NCI-H82 (cell line): ENCODE measurements around the gene ARHGAP45.
A peak's percentile ranks its signal among the peaks of the same experiment; 100 is the strongest.
"Not testable (repeated sequence)": the region's sequence is repeated elsewhere in the genome, so short reads cannot be mapped to it uniquely, and the experiment has no call there.

Experiments used
- DNase-seq: peaks from one replicate; lab custom pipeline; 2025; lab: John Stamatoyannopoulos, UW

ARHGAP45 gene

GRCh38 chr19:1116726-1117581, 50.0 kb downstream of the ARHGAP45 start:
- no peak for DNase-seq

GRCh38 chr19:1117654-1118053, 50.7 kb downstream of the ARHGAP45 start:
- no peak for DNase-seq

DNA sequence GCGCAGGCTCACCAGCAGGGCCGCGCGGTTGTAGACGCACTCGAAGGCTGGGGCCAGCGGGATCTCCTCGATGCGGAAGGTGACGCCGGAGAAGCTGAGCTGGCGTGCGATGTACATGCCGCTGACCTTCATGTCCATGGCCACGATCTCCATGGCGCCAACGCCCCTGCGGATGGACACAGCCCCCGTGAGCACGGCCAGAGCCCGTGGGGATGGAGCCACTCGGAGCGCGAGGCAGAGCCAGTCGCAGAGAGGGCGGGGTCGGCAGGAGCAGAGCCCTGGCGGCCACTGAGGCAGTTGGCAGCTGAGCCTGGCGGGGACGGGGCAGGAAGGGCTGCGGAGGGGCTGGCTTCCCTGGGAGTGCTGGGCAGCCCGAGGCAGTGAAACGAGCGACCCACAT, 52.0 kb downstream of the ARHGAP45 start:
- no peak for DNase-seq

- no peak for DNase-seq
Observed at GRCh38 chr19:1119475-1120217, 52.7 kb downstream of the ARHGAP45 start.

- DNase-seq: no peak
Observed at GRCh38 chr19:1121395-1121794, 54.4 kb downstream of the ARHGAP45 start.

DNA sequence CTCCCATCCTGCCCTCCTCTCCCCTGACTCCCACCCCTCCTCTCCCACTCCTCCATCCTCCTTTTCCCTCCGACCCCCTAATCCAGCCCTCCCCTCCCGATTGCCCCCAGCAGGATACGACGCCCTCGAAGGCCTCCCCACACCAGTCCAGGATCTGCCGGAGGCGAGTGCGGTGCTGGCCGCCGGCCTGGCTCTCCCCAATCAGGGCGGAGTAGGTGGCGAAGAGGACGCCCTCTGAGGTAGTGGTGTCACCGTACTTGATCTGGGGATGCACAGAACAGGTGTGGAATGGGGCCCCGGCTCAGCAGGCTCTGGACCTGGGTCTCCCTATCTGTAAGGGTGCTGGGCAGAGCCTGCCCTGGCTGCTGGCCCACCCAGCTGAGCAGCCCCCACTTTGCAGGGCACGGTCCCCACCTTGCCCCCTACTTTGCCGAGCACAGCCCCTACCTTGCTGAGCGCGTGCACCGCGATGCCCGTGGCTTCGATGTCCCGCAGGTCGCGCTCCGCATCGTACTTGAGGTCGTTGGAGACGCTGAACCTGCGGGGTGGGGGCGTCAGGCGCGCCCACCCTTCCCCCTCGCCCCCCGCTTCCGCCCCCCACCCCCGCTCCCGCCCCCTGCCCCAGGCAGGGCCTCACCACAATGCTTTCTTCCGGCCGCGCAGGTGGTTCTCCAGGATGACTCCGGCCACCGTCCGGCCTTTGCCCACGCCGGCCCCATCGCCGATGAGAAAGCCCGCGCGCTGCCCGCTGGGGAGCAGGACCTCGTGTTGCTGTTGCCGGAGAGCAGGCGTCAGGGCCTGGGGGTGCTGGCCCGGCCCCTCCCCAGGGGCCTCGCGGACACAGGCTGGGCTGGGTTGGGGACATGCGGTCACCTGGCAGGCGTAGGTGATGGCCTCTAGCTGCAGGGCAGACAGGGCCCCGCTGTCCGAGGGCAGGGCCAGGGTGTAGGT, 55.3 kb downstream of the ARHGAP45 start:
- DNase-seq: no peak

- DNase-seq: peak; percentile 70
Observed at GRCh38 chr19:1122972-1123363, 56.0 kb downstream of the ARHGAP45 start.

- no peak for DNase-seq
Observed at GRCh38 chr19:1123381-1123780, 56.4 kb downstream of the ARHGAP45 start.

DNA sequence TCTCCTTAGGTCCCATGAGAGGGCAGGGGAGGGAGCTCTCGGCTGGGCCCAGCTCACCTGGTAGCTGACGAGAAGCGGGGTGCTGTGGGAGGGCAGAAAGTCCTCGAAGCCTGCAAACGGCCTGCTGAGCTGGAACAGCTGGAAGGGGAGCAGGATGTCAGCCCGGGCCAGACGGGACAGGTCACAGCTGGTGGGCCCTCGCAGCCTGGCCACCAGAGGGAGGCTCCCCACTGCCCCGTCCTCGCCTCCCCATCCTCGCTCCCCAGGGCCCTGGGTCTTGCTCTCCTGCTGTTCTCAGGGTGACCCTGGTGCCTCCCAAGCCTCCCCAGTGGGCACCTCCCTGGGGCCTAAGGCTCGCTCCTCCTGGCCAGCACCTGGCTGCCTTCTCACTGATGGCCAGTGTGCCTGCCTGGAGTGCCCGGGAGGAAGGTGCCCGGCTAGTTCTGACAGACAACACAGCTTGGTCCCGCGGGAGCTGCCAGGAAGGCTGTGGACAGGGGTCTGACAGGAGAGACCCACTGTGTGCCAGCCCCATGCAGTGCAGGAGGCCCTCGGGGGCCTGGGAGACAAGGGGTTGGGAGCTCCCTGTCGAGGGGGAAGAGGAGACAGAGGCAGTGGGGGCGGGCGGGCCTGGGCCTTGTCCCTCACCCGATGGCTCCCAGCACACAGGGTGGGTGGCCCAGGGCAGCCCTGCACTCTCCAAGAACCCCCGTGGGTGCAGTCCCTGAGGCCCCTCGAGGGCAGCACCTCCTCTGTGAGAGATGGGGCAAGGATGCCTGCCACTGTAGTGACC, 57.1 kb downstream of the ARHGAP45 start:
- DNase-seq: no peak

DNA sequence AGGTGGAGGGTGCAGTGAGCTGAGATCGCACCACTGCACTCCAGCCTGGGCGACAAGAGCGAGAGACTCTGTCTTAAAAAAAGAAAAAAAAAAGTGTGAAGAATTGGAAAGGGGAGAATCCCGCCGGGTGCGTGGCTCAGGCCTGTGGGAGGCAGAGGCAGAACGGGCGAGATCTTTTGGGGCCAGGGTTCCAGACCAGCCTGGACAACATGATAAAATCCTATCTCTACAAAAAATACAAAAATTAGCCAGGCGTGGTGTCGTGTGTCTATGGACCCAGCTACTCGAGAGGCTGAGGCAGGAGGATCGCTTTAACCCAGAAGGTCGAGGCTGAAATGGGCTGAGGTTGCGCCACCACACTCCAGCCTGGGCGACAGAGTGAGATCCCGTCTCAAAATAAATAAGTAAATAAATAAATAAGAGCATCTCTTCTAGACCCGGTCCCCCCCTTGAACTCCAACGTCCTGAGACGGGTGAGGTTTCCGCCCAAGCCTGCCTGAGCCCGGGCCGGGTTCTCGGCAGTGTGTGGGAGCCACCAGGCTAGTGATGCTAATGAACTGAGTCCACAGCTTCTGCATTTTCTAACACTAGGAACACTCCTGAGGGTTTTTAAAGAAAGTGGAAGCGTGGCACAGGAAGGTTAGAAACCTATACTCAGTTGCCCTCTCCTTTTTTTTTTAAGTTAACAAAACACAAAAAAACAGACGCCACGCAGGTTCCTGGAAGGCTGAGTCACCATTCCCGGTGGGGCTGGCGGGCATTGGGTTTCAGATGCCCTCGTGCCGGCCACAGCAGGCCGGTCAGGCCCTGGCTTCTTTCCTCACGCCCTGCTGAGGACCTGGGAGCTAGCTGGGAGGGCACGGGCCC, 58.9 kb downstream of the ARHGAP45 start:
- DNase-seq: no peak

- no peak for DNase-seq
Observed at GRCh38 chr19:1126984-1127760, 60.2 kb downstream of the ARHGAP45 start.

- no peak for DNase-seq
Observed at GRCh38 chr19:1128106-1128505, 61.1 kb downstream of the ARHGAP45 start.

DNA sequence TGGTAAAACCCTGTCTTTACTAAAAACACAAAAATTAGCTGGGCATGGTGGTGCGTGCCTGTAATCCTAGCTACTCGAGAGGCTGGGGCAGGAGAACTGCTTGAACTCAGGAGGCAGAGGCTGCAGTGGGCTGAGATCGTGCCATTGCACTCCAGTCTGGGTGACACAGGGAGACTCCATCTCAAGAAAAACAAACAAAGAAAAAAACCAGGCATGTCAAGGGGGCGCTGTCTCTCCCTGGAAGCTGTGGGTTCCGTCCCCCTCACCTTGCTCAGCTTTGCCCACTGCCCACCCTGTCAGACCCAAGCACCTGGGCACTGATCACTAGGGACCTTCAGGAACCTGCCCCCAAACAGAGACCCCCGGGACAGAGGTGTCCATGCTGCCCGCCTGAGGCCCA, 62.1 kb downstream of the ARHGAP45 start:
- not testable (repeated sequence) for DNase-seq

GRCh38 chr19:1129535-1129934, 62.6 kb downstream of the ARHGAP45 start:
- no peak for DNase-seq

DNA sequence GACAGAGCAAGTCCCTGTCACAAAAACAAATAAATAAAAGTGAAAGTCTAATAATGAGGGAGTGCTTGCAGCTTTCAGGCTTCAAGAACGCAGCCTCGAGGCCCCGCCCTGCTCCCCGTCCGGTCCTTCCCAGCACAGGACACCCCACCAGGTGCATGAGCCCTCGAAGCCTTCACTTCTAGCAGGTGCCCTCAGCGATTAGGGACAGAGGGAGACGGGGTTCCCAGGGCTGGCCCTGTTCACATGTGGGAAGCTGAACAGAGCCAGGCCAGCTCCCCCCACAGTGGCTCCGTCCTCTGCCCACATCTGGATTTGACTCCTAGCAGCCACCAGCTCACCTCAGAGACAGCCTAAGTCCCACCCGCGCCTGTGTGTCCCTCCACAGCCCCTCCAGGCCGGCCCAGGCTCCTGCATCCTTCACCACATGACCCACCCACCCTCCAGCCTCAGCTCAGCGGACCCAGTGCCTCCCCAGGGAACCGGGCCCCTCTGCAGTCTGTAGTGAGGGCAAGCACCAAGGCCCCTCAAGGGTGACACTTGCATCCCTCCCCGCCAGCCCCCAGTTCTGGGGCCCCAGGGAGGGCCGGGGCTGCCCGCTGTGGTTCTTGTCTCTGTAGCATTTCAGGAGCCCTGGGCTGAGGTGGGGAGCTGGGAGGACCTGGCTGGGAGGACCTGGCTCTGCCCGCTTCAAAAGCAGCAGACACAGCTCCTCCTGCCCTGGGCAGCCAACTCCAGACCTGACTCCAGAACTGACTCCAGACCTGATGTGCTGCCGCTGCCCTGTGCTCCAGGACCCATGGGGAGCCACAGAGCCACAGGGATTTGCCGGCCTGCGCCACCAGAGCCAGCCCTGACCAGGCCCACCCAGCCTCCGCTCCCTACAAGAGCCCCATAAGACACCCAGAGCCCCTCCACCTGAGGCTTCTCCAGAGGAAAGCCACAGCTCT, 64.1 kb downstream of the ARHGAP45 start:
- DNase-seq: no peak

DNA sequence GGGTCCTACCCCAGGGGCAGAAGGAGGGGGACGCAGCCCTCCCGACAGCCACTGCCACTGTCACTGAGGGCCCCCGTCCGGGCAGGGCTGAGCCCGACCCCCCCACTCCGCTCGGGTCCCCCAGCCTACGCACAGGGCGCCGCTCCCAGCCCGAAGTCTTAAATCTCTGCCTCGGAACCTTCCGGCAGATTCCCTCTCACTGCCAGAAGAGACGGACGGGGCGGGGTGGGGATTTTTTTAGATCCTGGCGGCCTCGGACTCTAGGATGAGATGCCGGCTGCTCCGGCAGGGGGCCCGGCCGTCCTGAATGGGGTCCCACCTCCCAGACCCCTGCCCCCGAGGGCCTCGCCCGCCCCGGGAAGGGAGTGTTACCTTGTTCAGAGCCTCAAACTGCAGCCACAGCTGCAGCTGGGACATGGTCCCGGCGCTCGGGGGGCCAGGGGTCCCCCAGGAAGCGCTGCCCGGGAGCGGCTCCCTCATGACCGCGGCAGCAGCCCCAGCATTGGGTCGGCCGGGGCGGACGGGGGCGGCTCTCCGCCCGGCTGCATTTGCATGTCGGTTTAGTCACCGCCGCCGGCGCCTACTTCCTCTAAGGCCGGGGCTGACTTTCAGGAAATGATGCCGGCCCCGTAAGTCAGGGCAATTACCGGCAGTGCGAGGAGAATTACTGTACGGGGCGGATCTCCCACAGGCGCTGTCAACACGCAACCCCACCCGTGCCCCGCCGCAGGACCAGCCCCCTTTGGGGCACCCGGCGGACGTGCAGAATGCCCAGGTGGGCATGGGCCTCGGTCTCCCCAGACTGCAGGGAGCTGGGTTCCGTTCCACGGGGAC, 65.0 kb downstream of the ARHGAP45 start:
- no peak for DNase-seq

GRCh38 chr19:1132552-1133383, 65.8 kb downstream of the ARHGAP45 start:
- DNase-seq: no peak
